Tibial artery (tissue), 4 donors: ENCODE data around the gene ANKIB1.
"Not testable (repeated sequence)": the region's sequence is repeated elsewhere in the genome, so short reads cannot be mapped to it uniquely, and the experiment has no call there.

ENCODE experiments used
- DNase-seq, 2 donors: peaks; one replicate each; pipeline ENCODE4 v3.0.0-alpha.2; 2019
- H3K27ac ChIP-seq, 2 donors: fragments of 200-600 bp; sonication (generic) in 1 of 2; 1 replicate in 1 of 2; 2 replicates in 1 of 2; pipeline ENCODE4 v1.5.1; 2018 to 2019; ENCODE audit warnings: mild to moderate bottlenecking in 1 of 2
- H3K27me3 ChIP-seq, 2 donors: fragments of 200-600 bp; sonication (generic) in 1 of 2; one replicate each; pipeline versions ENCODE4 v1.5.1 to v1.6.0; 2016 to 2019
- H3K36me3 ChIP-seq, 3 donors: fragments of 200-600 bp; sonication (generic) in 2 of 3; one replicate each; pipeline ENCODE4 v1.5.1; 2016 to 2019; ENCODE audit warnings: mild to moderate bottlenecking in 2 of 3
- H3K4me1 ChIP-seq, 4 donors: fragments of 200-600 bp; sonication (generic) in 2 of 4; 1 replicate in 3 of 4; 2 replicates in 1 of 4; pipeline ENCODE4 v1.5.1; 2016 to 2019
- H3K4me3 ChIP-seq, 2 donors: fragments of 200-600 bp; sonication (generic) in 1 of 2; 1 replicate in 1 of 2; 2 replicates in 1 of 2; pipeline ENCODE4 v1.5.1; 2018 to 2019; ENCODE audit warnings: mild to moderate bottlenecking in 2 of 2
- H3K9me3 ChIP-seq, 3 donors: fragments of 200-600 bp; sonication (generic) in 1 of 3; one replicate each; pipeline ENCODE4 v1.5.1; 2016 to 2019
- intact Hi-C: fragments of 100-400 bp; cut with DNase I; formaldehyde crosslinking; loops from one replicate; pipeline ENCODE4 v1.15.0; 2023; ENCODE audit warnings: low total_unique reads
- TF ChIP-seq, protein P1 (sequence below), 2 experiments: fragments of 200-600 bp in 1 of 2; fragments of 450-650 bp in 1 of 2; IDR thresholded peaks; one replicate each; pipeline ENCODE4 v1.5.1; 2017 to 2019; ENCODE audit warnings: antibody characterized with exemption in 2 of 2, mild to moderate bottlenecking in 1 of 2, moderate library complexity in 1 of 2

ANKIB1 gene

DNA sequence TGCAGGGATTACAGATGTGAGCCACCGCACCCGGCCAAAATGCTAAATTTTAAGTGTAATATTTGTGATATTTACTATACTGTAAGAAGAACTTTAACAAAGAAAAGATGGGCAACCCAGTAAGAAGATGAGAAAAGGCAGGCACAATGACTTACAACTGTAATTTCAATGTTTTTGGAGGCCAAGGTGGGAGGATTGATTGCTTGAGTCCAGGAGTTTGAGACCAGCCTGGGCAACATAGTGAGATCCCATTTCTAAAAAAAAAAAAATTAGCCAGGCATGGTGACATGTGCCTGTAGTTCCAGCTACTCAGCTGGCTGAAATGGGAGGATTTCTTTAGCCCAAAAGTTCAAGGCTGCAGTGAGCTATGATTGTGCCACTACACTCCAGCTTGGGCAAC is 189.8 kb downstream of the ANKIB1 start:
- intact Hi-C loops: no loop called here
- Histone ChIP-seq H3K27ac (no peak overlapping the region), H3K4me1 (no peaks in the 10 kb centered on the region)

GRCh38 chr7:92436612-92437445 is 191.1 kb downstream of the ANKIB1 start:
- Histone ChIP-seq H3K9me3 (no peaks in the 10 kb centered on the region), H3K27me3 (peaks cover 0 to 6% of the 10 kb centered on the region in 2 donors), H3K4me3 (no peak overlapping the region), H3K4me1 (no peaks in the 10 kb centered on the region), H3K36me3 (no peaks in the 10 kb centered on the region), H3K27ac (no peak overlapping the region)
- TF ChIP-seq, protein P1, sequence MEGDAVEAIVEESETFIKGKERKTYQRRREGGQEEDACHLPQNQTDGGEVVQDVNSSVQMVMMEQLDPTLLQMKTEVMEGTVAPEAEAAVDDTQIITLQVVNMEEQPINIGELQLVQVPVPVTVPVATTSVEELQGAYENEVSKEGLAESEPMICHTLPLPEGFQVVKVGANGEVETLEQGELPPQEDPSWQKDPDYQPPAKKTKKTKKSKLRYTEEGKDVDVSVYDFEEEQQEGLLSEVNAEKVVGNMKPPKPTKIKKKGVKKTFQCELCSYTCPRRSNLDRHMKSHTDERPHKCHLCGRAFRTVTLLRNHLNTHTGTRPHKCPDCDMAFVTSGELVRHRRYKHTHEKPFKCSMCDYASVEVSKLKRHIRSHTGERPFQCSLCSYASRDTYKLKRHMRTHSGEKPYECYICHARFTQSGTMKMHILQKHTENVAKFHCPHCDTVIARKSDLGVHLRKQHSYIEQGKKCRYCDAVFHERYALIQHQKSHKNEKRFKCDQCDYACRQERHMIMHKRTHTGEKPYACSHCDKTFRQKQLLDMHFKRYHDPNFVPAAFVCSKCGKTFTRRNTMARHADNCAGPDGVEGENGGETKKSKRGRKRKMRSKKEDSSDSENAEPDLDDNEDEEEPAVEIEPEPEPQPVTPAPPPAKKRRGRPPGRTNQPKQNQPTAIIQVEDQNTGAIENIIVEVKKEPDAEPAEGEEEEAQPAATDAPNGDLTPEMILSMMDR (IDR thresholded peaks at IDR 0.05): no peak
- no peak for DNase-seq
- intact Hi-C loops: no loop called here

More for the DNA sequence above, 189.8 kb downstream of the ANKIB1 start:
- DNase-seq: no peak
- Histone ChIP-seq H3K36me3 (no peaks in the 10 kb centered on the region), H3K27me3 (peaks cover 0 to 6% of the 10 kb centered on the region in 2 donors), H3K4me3 (no peak overlapping the region), H3K9me3 (no peaks in the 10 kb centered on the region)
- TF ChIP-seq, protein P1 (IDR thresholded peaks at IDR 0.05): no peak

DNA sequence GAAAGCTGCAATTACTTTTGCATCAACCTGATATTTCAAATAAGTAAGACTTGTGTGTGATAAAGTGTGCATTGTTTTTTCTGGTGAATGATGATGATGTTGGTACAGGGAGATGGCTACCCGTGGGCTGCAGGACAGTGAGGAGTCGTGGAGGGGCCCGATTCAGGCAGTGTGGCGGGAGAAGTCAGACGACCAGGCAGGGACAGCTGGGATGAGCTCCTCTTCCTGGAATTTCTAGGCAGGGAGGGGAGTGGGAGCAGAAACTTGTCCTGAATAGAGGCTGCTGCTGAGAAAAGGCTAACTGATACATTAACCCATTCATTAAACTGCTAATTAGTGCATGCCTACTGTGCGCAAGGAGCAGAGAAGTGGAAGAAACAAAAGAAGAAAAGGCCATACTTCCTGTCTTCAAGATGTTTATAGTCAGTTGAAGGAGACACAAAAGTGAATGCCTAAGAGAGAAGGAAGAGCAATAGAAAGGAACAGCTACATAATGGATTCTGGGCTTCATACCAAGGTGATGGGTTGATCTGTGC is 192.2 kb downstream of the ANKIB1 start:
- Histone ChIP-seq H3K4me3 (no peak overlapping the region), H3K9me3 (no peaks in the 10 kb centered on the region), H3K4me1 (no peaks in the 10 kb centered on the region), H3K27me3 (peaks cover 0 to 6% of the 10 kb centered on the region in 2 donors), H3K36me3 (no peaks in the 10 kb centered on the region), H3K27ac (no peak overlapping the region)
- TF ChIP-seq, protein P1 (IDR thresholded peaks at IDR 0.05): no peak
- no peak for DNase-seq
- intact Hi-C loops: no loop called here

- H3K27me3 ChIP-seq, H3K36me3 ChIP-seq, H3K27ac ChIP-seq, H3K9me3 ChIP-seq, intact Hi-C loops, H3K4me1 ChIP-seq, H3K4me3 ChIP-seq, DNase-seq: not testable (repeated sequence)
Measured at GRCh38 chr7:92442720-92443119, 196.9 kb downstream of the ANKIB1 start.

- intact Hi-C loops: loop anchor here (5.0 kb wide), 1 partner anchor 200 kb away; the partner anchor contains the start of genes ANKIB1 and KRIT1
- Histone ChIP-seq H3K9me3 (no peaks in the 10 kb centered on the region), H3K36me3 (peaks cover 19 to 22% (median 20%) of the 10 kb centered on the region in 3 donors), H3K4me3 (peak overlapping the region; percentile 87 to 98), H3K4me1 (peaks cover 0 to 11% (median 3%) of the 10 kb centered on the region in 4 donors), H3K27ac (peak overlapping the region; percentile 93 to 96), H3K27me3 (no peaks in the 10 kb centered on the region)
- TF ChIP-seq, protein P1 (IDR thresholded peaks at IDR 0.05): peak in 1 of 2 experiments; percentile 91
- DNase-seq: peak in 1 of 2 donors; percentile 23
Measured at GRCh38 chr7:92446869-92447344, 201.1 kb downstream of the ANKIB1 start.
